OCI-LY7 (cell line): ENCODE data around the gene AGPAT3. TPM values are rescaled to one million over a fixed set of nuclear protein-coding genes. Genes with fewer than 3 reads are reported as not detected.

Experiments used
- BruUV-seq: library from RNA; stranded (reverse); fragments of 400-500 nt; replicated peaks from 2 replicates; lab custom pipeline; 2021; lab: Mats Ljungman, UMichigan
- CTCF ChIA-PET: fragments of 300-600 bp; sonication (Branson Sonifier 250); formaldehyde crosslinking; loops from one replicate; lab custom pipeline; 2022; ENCODE audit warnings: antibody characterized with exemption; ENCODE audit not compliant: unreplicated experiment; lab: Charles Lee
- POLR2A ChIA-PET: fragments of 300-600 bp; sonication (Branson Sonifier 250); formaldehyde crosslinking; loops from one replicate; lab custom pipeline; 2022; ENCODE audit warnings: antibody characterized with exemption; lab: Charles Lee
- DNase-seq: peaks from one replicate; pipeline ENCODE4 v3.0.0-alpha.2; 2015; ENCODE audit warnings: low spot score
- H2AFZ ChIP-seq: fragments of 200-600 bp; sonication (generic), shearing (Covaris generic); 2 replicates; pipeline ENCODE4 v1.6.1; 2014; ENCODE audit warnings: mild to moderate bottlenecking, antibody characterized with exemption, low read length, moderate library complexity
- H3K27ac ChIP-seq: fragments of 200-600 bp; sonication (generic); 2 replicates; pipeline ENCODE4 v1.5.1; 2014; ENCODE audit warnings: mixed run types, low read depth, mild to moderate bottlenecking, moderate library complexity, low read length, inconsistent platforms; ENCODE audit not compliant: poor library complexity, severe bottlenecking
- H3K36me3 ChIP-seq: fragments of 200-600 bp; sonication (generic); 2 replicates; pipeline ENCODE4 v1.6.1; 2014; ENCODE audit warnings: mild to moderate bottlenecking, antibody characterized with exemption, low read length, moderate library complexity, mixed read lengths; ENCODE audit not compliant: insufficient read depth
- H3K4me1 ChIP-seq: fragments of 200-600 bp; sonication (generic); 2 replicates; pipeline ENCODE4 v1.5.1; 2014; ENCODE audit warnings: mild to moderate bottlenecking, low read length; ENCODE audit not compliant: insufficient read depth, poor library complexity, severe bottlenecking
- H3K4me2 ChIP-seq: fragments of 200-600 bp; sonication (generic); 2 replicates; pipeline ENCODE4 v1.6.1; 2014; ENCODE audit warnings: mild to moderate bottlenecking, low read length
- H3K4me3 ChIP-seq: fragments of 200-600 bp; sonication (generic); 2 replicates; pipeline ENCODE4 v1.5.1; 2014; ENCODE audit warnings: mild to moderate bottlenecking, low read depth, low read length; ENCODE audit not compliant: poor library complexity, severe bottlenecking
- H3K79me2 ChIP-seq: fragments of 200-600 bp; sonication (generic); 2 replicates; pipeline ENCODE4 v1.6.1; 2016; ENCODE audit warnings: low read depth, mild to moderate bottlenecking, low read length, moderate library complexity, mixed read lengths; ENCODE audit not compliant: insufficient read depth
- H3K9me2 ChIP-seq: fragments of 200-600 bp; sonication (generic); 2 replicates; pipeline ENCODE4 v1.6.1; 2016; ENCODE audit warnings: mild to moderate bottlenecking, low read length, mixed read lengths; ENCODE audit not compliant: insufficient read depth
- H3K9me3 ChIP-seq: fragments of 200-600 bp; sonication (generic); 2 replicates; pipeline ENCODE4 v1.6.1; 2014; ENCODE audit warnings: mild to moderate bottlenecking, mixed run types, low read length, mixed read lengths
- H4K20me1 ChIP-seq: fragments of 200-600 bp; sonication (generic); 2 replicates; pipeline ENCODE4 v1.6.1; 2014; ENCODE audit warnings: mild to moderate bottlenecking, antibody characterized with exemption, low read length, moderate library complexity, mixed read lengths; ENCODE audit not compliant: insufficient read depth
- EZH2phosphoT487 ChIP-seq: fragments of 200-600 bp; sonication (generic); IDR thresholded peaks from 2 replicates; pipeline ENCODE4 v1.6.1; 2018; ENCODE audit warnings: low read depth, borderline replicate concordance, mild to moderate bottlenecking, mixed run types, antibody characterized with exemption, low read length, moderate library complexity, mixed read lengths
- intact Hi-C: fragments of 100-400 bp; cut with micrococcal nuclease; formaldehyde crosslinking; loops from one replicate; pipeline ENCODE4 v1.10.0; 2022; ENCODE audit not compliant: unreplicated experiment
- total RNA-seq, 2 experiments: library from RNA; depleted of rRNA in 1 of 2; stranded (reverse); fragments of >200 nt in 1 of 2; shearing (Covaris generic) in 1 of 2; gene quantifications; 2 replicates each; pipeline ENCODE4 v1.2.3, GENCODE V29; 2014 to 2022
- TF ChIP-seq, protein P1 (sequence below): fragments of 200-600 bp; sonication (generic); conservative IDR thresholded peaks from 2 replicates; pipeline ENCODE4 v1.5.1; 2014; ENCODE audit warnings: mild to moderate bottlenecking, antibody characterized with exemption, low read length, moderate library complexity, mixed read lengths

The AGPAT3 gene
- total RNA-seq, 2 experiments from 2014 or later: 9.2 to 33.4 TPM

DNA sequence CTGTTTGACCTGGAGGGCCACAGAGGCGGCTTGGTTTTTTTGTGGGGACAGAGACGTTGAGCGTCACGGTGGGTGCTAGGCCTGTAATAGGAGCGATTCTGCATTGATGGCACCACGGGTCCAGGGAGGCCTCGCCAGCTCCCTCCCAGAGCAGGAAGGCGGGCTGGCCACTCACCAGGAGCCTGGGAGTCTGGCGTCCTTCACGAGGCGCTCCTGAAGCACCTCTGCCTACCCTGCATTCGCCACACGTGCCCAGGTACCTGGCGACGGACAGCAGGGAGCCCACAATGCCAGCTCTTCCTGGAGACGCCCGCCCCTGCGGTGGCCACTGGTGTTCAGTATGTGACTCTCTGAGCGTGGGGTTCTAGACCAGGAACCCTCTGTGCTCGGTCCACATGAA lies 77.2 kb downstream of the AGPAT3 start:
- peaks cover 10% of the 10 kb centered on the region for H3K4me1 ChIP-seq
- CTCF ChIA-PET: interaction anchor here (0.6 kb wide), 1 partner anchor 9 kb away, joined by 3 read pairs; no protein-coding TSS in a partner anchor
- TF ChIP-seq, protein P1, sequence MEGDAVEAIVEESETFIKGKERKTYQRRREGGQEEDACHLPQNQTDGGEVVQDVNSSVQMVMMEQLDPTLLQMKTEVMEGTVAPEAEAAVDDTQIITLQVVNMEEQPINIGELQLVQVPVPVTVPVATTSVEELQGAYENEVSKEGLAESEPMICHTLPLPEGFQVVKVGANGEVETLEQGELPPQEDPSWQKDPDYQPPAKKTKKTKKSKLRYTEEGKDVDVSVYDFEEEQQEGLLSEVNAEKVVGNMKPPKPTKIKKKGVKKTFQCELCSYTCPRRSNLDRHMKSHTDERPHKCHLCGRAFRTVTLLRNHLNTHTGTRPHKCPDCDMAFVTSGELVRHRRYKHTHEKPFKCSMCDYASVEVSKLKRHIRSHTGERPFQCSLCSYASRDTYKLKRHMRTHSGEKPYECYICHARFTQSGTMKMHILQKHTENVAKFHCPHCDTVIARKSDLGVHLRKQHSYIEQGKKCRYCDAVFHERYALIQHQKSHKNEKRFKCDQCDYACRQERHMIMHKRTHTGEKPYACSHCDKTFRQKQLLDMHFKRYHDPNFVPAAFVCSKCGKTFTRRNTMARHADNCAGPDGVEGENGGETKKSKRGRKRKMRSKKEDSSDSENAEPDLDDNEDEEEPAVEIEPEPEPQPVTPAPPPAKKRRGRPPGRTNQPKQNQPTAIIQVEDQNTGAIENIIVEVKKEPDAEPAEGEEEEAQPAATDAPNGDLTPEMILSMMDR: no peak
- no peak for TF ChIP-seq EZH2phosphoT487
- H3K4me2 ChIP-seq: no peak overlapping the region
- no peaks in the 10 kb centered on the region for H3K9me2 ChIP-seq
- no peaks in the 10 kb centered on the region for H3K79me2 ChIP-seq
- H4K20me1 ChIP-seq: no peaks in the 10 kb centered on the region
- H3K4me3 ChIP-seq: no peak overlapping the region
- no peaks in the 10 kb centered on the region for H3K9me3 ChIP-seq
- no peak overlapping the region for H2AFZ ChIP-seq
- H3K36me3 ChIP-seq: no peaks in the 10 kb centered on the region
- POLR2A ChIA-PET: no interaction called here
- no peak for DNase-seq
- intact Hi-C loops: no loop called here
- H3K27ac ChIP-seq: no peak overlapping the region
- no TSS peak for BruUV-seq

DNA sequence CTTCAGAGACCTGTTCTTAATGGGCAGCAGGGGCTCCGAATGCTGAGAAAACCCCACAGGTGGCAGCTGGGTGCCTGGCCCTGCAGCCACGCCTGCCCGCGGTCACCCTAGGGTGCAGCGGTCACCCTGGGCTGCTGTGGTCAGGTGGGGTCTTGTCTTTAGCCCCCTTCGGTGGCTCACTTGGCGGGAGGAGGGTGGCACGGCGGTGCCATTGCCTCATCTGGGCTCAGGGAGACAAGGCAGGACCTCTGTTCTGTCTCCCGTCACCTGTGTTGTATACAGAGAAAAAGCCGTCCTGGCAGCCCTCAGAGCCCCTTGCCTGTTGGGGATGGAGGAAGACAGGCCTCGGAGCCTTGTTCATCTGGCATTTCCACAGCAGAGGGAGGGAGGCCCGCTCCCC lies 77.6 kb downstream of the AGPAT3 start:
- Histone ChIP-seq H4K20me1 (no peaks in the 10 kb centered on the region), H2AFZ (no peak overlapping the region), H3K36me3 (no peaks in the 10 kb centered on the region), H3K79me2 (no peaks in the 10 kb centered on the region), H3K4me1 (peaks cover 9% of the 10 kb centered on the region), H3K4me3 (no peak overlapping the region), H3K9me2 (no peaks in the 10 kb centered on the region), H3K27ac (no peak overlapping the region), H3K4me2 (no peak overlapping the region), H3K9me3 (no peaks in the 10 kb centered on the region)
- intact Hi-C loops: no loop called here
- TF ChIP-seq EZH2phosphoT487: no peak
- TF ChIP-seq, protein P1: no peak
- no peak for DNase-seq
- BruUV-seq: no TSS peak
- POLR2A ChIA-PET: no interaction called here
- CTCF ChIA-PET: no interaction called here

DNA sequence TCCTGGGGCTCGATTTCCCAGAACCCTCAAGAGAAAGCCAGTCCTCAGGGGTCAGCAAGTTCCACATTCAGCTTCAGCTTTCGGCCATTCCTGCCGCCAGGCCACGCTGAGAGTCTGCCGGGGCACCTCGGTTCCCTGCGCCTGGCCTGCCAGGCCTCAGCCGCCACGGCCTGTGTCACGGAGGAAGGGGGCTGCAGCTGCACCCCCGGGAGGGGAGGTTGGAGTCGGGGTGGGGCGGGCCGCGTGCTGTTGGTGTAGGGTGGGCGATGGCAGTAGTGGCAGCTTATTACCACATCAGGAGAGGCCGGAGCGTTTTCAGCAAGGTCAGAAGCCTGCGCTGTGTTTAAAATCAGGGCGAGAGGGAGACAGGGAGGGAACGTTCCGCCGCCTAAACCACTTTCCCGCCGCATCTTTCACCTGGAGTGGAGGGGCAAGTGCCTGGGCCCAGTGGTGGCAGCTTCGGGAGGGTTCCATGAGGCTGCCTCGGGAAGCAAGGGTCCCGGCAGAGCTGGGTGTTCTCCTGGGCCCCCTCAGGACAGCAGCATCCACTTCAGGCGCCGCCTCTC lies 78.6 kb downstream of the AGPAT3 start:
- H2AFZ ChIP-seq: no peak overlapping the region
- no peak overlapping the region for H3K4me3 ChIP-seq
- peaks cover 3% of the 10 kb centered on the region for H3K4me1 ChIP-seq
- H3K27ac ChIP-seq: no peak overlapping the region
- BruUV-seq: no TSS peak
- H4K20me1 ChIP-seq: no peaks in the 10 kb centered on the region
- H3K79me2 ChIP-seq: no peaks in the 10 kb centered on the region
- intact Hi-C loops: no loop called here
- no peaks in the 10 kb centered on the region for H3K36me3 ChIP-seq
- CTCF ChIA-PET: no interaction called here
- POLR2A ChIA-PET: no interaction called here
- no peak overlapping the region for H3K4me2 ChIP-seq
- DNase-seq: no peak
- no peak for TF ChIP-seq EZH2phosphoT487
- TF ChIP-seq, protein P1: no peak
- H3K9me2 ChIP-seq: no peaks in the 10 kb centered on the region
- H3K9me3 ChIP-seq: no peaks in the 10 kb centered on the region
